ENCODE measurements around the gene IKBKE.

Gene IKBKE

DNA sequence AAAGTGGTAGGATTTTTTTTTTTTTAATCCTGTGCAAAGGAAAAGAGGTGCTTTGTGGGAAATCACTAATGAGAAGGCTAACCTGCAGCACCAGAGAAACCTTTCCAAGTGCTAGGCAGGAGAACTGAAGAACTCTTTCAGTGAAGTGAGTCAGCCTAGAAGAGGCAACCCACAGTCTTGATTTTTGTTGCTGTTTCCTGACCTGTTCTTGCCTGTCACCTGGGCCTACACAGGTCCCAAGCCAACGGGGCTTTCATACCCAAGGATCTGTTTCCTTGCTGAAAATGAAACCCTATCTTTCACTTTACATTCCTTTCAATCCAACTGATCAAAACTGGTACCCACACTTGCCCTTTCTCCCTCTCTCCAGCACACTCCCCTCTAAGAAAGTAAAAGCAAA, 7.1 kb upstream of the IKBKE start:
- no peak overlapping the region for H3K4me3 ChIP-seq
- no peak overlapping the region for H3K4me2 ChIP-seq
- peaks cover 62% of the 10 kb centered on the region for H3K36me3 ChIP-seq
- H3K27ac ChIP-seq: no peak overlapping the region
- no peak overlapping the region for H3K9ac ChIP-seq
- H3K27me3 ChIP-seq: no peaks in the 10 kb centered on the region
- TF ChIP-seq Cebpa-rat (IDR thresholded peaks at IDR 0.05): no peak
- no peaks in the 10 kb centered on the region for H4K20me1 ChIP-seq
- H3K9me3 ChIP-seq: no peaks in the 10 kb centered on the region
- H3K4me1 ChIP-seq: peaks cover 49% of the 10 kb centered on the region

- H3K36me3 ChIP-seq: peaks cover 54% of the 10 kb centered on the region
- TF ChIP-seq Cebpa-rat (IDR thresholded peaks at IDR 0.05): no peak
- H4K20me1 ChIP-seq: no peaks in the 10 kb centered on the region
- H3K4me3 ChIP-seq: no peak overlapping the region
- H3K4me2 ChIP-seq: no peak overlapping the region
- peaks cover 57% of the 10 kb centered on the region for H3K4me1 ChIP-seq
- no peaks in the 10 kb centered on the region for H3K9me3 ChIP-seq
- H3K9ac ChIP-seq: no peak overlapping the region
- no peaks in the 10 kb centered on the region for H3K27me3 ChIP-seq
- no peak overlapping the region for H3K27ac ChIP-seq
These were observed 6.4 kb upstream of the IKBKE start for GRCh38 chr1:206463911-206464310.

GRCh38 chr1:206464456-206464964, 5.8 kb upstream of the IKBKE start:
- Histone ChIP-seq H3K9me3 (no peaks in the 10 kb centered on the region), H3K27ac (no peak overlapping the region), H3K27me3 (no peaks in the 10 kb centered on the region), H3K4me3 (no peak overlapping the region), H3K36me3 (peaks cover 48% of the 10 kb centered on the region), H4K20me1 (no peaks in the 10 kb centered on the region), H3K4me2 (peak overlapping the region; percentile 21), H3K4me1 (peaks cover 63% of the 10 kb centered on the region), H3K9ac (no peak overlapping the region)
- TF ChIP-seq Cebpa-rat (IDR thresholded peaks at IDR 0.05): no peak

GRCh38 chr1:206465951-206466350, 4.3 kb upstream of the IKBKE start:
- H3K27me3 ChIP-seq: no peaks in the 10 kb centered on the region
- no peak overlapping the region for H3K4me3 ChIP-seq
- no peak overlapping the region for H3K27ac ChIP-seq
- no peaks in the 10 kb centered on the region for H3K9me3 ChIP-seq
- no peak for TF ChIP-seq Cebpa-rat (IDR thresholded peaks at IDR 0.05)
- H3K9ac ChIP-seq: no peak overlapping the region
- H3K4me1 ChIP-seq: peaks cover 72% of the 10 kb centered on the region
- H4K20me1 ChIP-seq: no peaks in the 10 kb centered on the region
- peak overlapping the region; percentile 100; the same call in 1 of the 2 replicates for H3K4me2 ChIP-seq
- peaks cover 35% of the 10 kb centered on the region for H3K36me3 ChIP-seq

DNA sequence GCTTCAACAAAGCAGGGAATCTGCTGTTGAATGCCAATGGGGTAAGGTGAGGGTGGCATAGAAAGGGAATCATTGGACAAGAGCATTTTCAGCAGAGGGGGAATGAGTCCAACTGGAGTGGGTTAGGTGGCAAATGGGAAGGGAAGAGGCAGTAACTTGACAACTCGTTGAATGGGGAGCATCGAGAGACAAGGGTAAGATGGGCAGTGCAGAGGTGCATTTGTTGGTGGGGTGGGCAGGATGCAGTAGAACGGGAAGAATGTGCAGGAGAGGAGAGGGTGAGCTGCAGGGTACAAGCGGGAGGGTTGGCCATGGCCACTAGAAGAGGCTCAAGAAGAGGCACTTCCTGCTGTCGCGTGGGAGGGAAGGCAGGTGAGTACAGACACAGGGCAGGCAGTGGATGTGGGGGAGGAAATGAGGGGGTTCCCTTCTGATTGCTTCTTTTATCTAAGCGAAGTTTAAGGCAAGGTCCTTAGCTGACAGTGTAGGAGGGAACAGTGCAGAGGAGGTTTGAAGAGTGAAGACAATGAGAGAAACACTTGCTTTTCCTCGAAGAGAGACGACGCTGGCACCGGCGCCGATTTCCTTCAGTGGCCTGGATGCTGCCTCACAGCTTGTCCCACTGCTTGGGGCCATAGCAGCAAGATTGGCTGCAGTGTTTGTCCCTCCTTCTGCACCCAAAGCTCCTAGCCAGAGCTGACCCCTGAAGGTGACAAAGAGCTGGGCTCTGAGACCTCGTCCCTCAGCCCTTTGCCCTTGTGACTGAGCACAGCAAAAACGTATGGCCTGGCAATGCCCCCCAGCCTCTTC, 3.2 kb upstream of the IKBKE start:
- Histone ChIP-seq H3K36me3 (peaks cover 28% of the 10 kb centered on the region), H4K20me1 (no peaks in the 10 kb centered on the region), H3K27ac (peak overlapping the region; percentile 28; the same call in 1 of the 2 replicates), H3K27me3 (no peaks in the 10 kb centered on the region), H3K9ac (no peak overlapping the region), H3K4me1 (peaks cover 80% of the 10 kb centered on the region), H3K4me3 (no peak overlapping the region), H3K4me2 (peak overlapping the region; percentile 100), H3K9me3 (no peaks in the 10 kb centered on the region)
- no peak for TF ChIP-seq Cebpa-rat (IDR thresholded peaks at IDR 0.05)

DNA sequence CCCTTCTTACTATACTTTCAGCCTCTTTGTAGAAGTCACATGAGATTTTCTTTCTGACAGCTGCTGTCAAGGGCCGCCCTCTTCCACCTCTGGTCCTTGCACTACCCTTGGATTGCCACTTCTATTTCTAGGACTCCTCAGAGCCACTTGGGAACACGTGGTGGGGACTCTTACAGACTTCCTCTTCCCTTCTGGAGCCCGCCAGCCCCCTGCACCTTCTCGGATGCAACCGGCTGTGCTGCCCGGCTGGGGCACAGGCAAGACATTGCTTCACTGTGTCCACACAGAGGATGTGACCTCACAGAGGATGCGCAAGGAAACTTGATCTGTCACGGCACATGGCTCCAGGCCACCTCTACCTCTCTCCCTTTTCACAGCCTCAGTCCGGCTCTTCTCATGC, 2.4 kb upstream of the IKBKE start:
- H3K4me2 ChIP-seq: peak overlapping the region; percentile 100

GRCh38 chr1:206468571-206468970, 1.7 kb upstream of the IKBKE start:
- H3K27ac ChIP-seq: peak overlapping the region; percentile 64; the same call in 1 of the 2 replicates
- no peak overlapping the region for H3K4me3 ChIP-seq
- no peaks in the 10 kb centered on the region for H3K9me3 ChIP-seq
- peaks cover 20% of the 10 kb centered on the region for H3K36me3 ChIP-seq
- H3K9ac ChIP-seq: peak overlapping the region; percentile 35; the same call in 1 of the 2 replicates
- peaks cover 92% of the 10 kb centered on the region for H3K4me1 ChIP-seq
- no peaks in the 10 kb centered on the region for H3K27me3 ChIP-seq
- H4K20me1 ChIP-seq: no peaks in the 10 kb centered on the region
- TF ChIP-seq Cebpa-rat (IDR thresholded peaks at IDR 0.05): no peak
- H3K4me2 ChIP-seq: peak overlapping the region; percentile 100

More for the DNA sequence above, 2.4 kb upstream of the IKBKE start:
- no peak overlapping the region for H3K4me3 ChIP-seq
- TF ChIP-seq Cebpa-rat (IDR thresholded peaks at IDR 0.05): peak; percentile 82
- peaks cover 22% of the 10 kb centered on the region for H3K36me3 ChIP-seq
- H3K27ac ChIP-seq: peak overlapping the region; percentile 64; the same call in 1 of the 2 replicates
- no peaks in the 10 kb centered on the region for H3K9me3 ChIP-seq
- no peaks in the 10 kb centered on the region for H3K27me3 ChIP-seq
- H3K9ac ChIP-seq: peak overlapping the region; percentile 35; the same call in 1 of the 2 replicates
- no peaks in the 10 kb centered on the region for H4K20me1 ChIP-seq
- peaks cover 89% of the 10 kb centered on the region for H3K4me1 ChIP-seq

DNA sequence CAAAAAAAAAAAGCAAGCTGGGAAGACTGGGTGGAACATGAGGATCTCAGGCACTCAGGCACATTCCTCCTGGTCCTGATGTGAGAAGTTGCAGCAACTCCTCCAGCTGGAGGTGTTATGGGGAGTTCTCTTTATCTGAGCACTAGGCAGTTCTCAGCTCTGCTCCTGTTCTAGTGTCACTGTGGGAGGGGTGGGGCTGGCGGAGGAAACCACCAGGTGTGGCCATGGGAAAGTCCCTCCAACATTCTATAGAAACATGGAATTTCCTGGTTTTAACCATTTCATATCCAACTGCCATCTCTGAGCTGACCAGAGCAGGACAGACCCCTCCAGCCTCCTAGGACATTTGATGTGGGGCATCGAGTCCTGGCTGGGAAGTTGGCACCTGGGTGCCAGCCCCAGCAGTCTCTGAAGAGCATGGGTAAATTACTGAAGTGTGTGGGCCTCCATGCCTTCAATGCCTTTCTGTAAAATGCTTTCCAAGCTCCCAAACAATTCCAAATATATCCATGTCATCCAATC, 804 bp upstream of the IKBKE start:
- peaks cover 17% of the 10 kb centered on the region for H3K36me3 ChIP-seq
- H3K27me3 ChIP-seq: no peaks in the 10 kb centered on the region
- no peaks in the 10 kb centered on the region for H4K20me1 ChIP-seq
- peak overlapping the region; percentile 100 for H3K4me2 ChIP-seq
- no peaks in the 10 kb centered on the region for H3K9me3 ChIP-seq
- no peak for TF ChIP-seq Cebpa-rat (IDR thresholded peaks at IDR 0.05)
- peaks cover 85% of the 10 kb centered on the region for H3K4me1 ChIP-seq
- peak overlapping the region; percentile 78 for H3K27ac ChIP-seq
- H3K4me3 ChIP-seq: peak overlapping the region; percentile 69
- peak overlapping the region; percentile 74; the same call in 1 of the 2 replicates for H3K9ac ChIP-seq

DNA sequence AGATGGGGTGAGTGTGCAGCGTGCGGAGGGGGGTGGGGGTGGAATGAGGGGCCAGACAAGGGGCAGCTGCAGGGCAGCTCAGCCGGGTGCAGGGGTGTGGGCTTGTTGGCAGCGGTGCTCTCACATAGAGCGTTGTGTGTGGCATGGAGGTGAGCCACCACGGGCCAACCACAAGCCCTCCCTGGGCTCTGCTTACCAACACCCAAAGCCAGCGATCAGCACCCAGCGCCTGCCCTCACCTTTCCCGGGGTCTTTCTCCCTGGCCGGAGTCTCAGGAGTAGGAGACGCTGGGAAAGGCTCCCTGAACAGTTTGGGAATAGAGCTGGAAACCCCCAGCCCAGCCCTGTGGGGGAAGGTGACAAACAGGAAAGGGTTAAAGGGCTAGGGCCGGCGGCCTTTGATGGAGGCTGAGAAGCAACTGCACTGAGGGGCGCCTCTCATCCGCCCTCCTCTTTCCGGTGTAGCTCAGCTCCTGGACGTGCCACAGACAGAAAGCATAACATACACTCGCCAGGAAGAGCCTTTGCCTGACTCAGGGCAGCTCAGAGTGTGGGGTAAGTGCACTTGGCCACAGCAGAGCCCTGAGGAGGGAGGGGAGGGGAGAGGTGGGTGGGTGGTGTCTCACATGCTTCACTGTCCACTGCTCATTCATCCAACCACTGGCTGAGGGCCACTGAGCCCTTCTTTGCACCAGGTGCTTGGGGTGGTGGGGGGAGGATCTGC, 577 bp downstream of the IKBKE start:
- no peaks in the 10 kb centered on the region for H3K9me3 ChIP-seq
- H4K20me1 ChIP-seq: no peaks in the 10 kb centered on the region
- H3K27me3 ChIP-seq: no peaks in the 10 kb centered on the region
- H3K4me3 ChIP-seq: peak overlapping the region; percentile 69
- H3K4me1 ChIP-seq: peaks cover 71% of the 10 kb centered on the region
- no peak for TF ChIP-seq Cebpa-rat (IDR thresholded peaks at IDR 0.05)
- H3K4me2 ChIP-seq: peak overlapping the region; percentile 100
- peak overlapping the region; percentile 78 for H3K27ac ChIP-seq
- H3K9ac ChIP-seq: peak overlapping the region; percentile 74
- peaks cover 25% of the 10 kb centered on the region for H3K36me3 ChIP-seq

Measured in BLaER1 (cell line).